K562 (cell line): ENCODE data around the gene CPEB1. TPM values are rescaled to one million over a fixed set of nuclear protein-coding genes. Genes with fewer than 3 reads are reported as not detected.

ENCODE experiments used
- BHLHE40 ChIP-seq: IDR thresholded peaks from 2 replicates; pipeline ENCODE4 v1.6.1; 2011; ENCODE audit warnings: low read length, improper control_type of control experiment
- BRCA1 ChIP-seq, 2 experiments: fragments of 450-650 bp in 1 of 2; sonication (generic) in 1 of 2; formaldehyde crosslinking in 1 of 2; IDR thresholded peaks; 2 replicates each; pipeline versions ENCODE4 v1.5.0 to v1.6.1; 2017 to 2020; ENCODE audit warnings: mild to moderate bottlenecking in 1 of 2, missing genetic modification reagents in 1 of 2
- CGGBP1 ChIP-seq: fragments of 250-450 bp; sonication (Bioruptor Pico); IDR thresholded peaks from 2 replicates; pipeline ENCODE4 v1.9.0; 2021; ENCODE audit warnings: mild to moderate bottlenecking
- CREB1 ChIP-seq, 2 experiments: sonication (generic) in 1 of 2; formaldehyde crosslinking in 1 of 2; IDR thresholded peaks; 2 replicates each; pipeline versions ENCODE4 v1.6.1 to v1.8.0; 2012 to 2022; ENCODE audit warnings: inconsistent platforms in 1 of 2, mild to moderate bottlenecking in 1 of 2, missing genetic modification reagents in 1 of 2, moderate library complexity in 1 of 2
- CREBBP ChIP-seq: IDR thresholded peaks from one replicate; pipeline ENCODE4 v1.6.1; 2012; ENCODE audit warnings: low read depth, mild to moderate bottlenecking, control low read depth, inconsistent platforms, low read length
- CSDE1 ChIP-seq, 2 experiments: fragments of 450-650 bp; IDR thresholded peaks; 2 replicates each; pipeline ENCODE4 v1.6.1; 2016; ENCODE audit warnings: mild to moderate bottlenecking in 1 of 2
- CTBP1 ChIP-seq: fragments of 450-650 bp; IDR thresholded peaks from 2 replicates; pipeline ENCODE4 v1.6.1; 2016; ENCODE audit warnings: borderline replicate concordance
- DACH1 ChIP-seq: fragments of 450-650 bp; IDR thresholded peaks from 2 replicates; pipeline ENCODE4 v1.6.1; 2018; ENCODE audit not compliant: partially characterized antibody
- E2F3 ChIP-seq: fragments of 250-450 bp; sonication (Bioruptor Pico); IDR thresholded peaks from 2 replicates; pipeline ENCODE4 v1.4.0; 2020; ENCODE audit warnings: mild to moderate bottlenecking
- E2F5 ChIP-seq: sonication (generic); formaldehyde crosslinking; IDR thresholded peaks from 2 replicates; pipeline ENCODE4 v1.8.0; 2022; ENCODE audit warnings: mild to moderate bottlenecking, missing genetic modification reagents
- ELF4 ChIP-seq: fragments of 450-650 bp; formaldehyde crosslinking; IDR thresholded peaks from 2 replicates; pipeline ENCODE4 v1.4.0; 2022; ENCODE audit warnings: missing genetic modification characterization
- GATA2 ChIP-seq: sonication (generic); formaldehyde crosslinking; IDR thresholded peaks from 2 replicates; pipeline ENCODE4 v1.4.0; 2020; ENCODE audit warnings: mild to moderate bottlenecking, missing genetic modification reagents
- ID3 ChIP-seq, 2 experiments: fragments of 250-450 bp in 1 of 2; fragments of 450-650 bp in 1 of 2; sonication (Bioruptor Pico) in 1 of 2; IDR thresholded peaks; 2 replicates each; pipeline versions ENCODE4 v1.6.1 to v1.8.0; 2016 to 2021; ENCODE audit warnings: mild to moderate bottlenecking in 2 of 2, moderate library complexity in 2 of 2, missing compliant biosample characterization in 1 of 2, missing genetic modification characterization in 1 of 2
- IFI16 ChIP-seq: fragments of 250-450 bp; sonication (Bioruptor Pico); IDR thresholded peaks from 2 replicates; pipeline ENCODE4 v2.1.2; 2022; ENCODE audit warnings: mild to moderate bottlenecking, inconsistent platforms
- KAT7 ChIP-seq: sonication (generic); formaldehyde crosslinking; IDR thresholded peaks from 2 replicates; pipeline ENCODE4 v1.8.0; 2022; ENCODE audit warnings: missing genetic modification reagents, mild to moderate bottlenecking, borderline replicate concordance
- KLF13 ChIP-seq: fragments of 450-650 bp; IDR thresholded peaks from 2 replicates; pipeline ENCODE4 v1.6.1; 2016; ENCODE audit warnings: missing genetic modification characterization, low read depth, mild to moderate bottlenecking, missing compliant biosample characterization, moderate library complexity, borderline replicate concordance
- MAFG ChIP-seq: fragments of 450-650 bp; conservative IDR thresholded peaks from 2 replicates; pipeline ENCODE4 v1.6.1; 2016; ENCODE audit warnings: missing genetic modification characterization, missing compliant biosample characterization
- MED1 ChIP-seq: sonication (generic); formaldehyde crosslinking; IDR thresholded peaks from 2 replicates; pipeline ENCODE4 v1.8.1; 2023; ENCODE audit warnings: missing genetic modification reagents, borderline replicate concordance
- PHF8 ChIP-seq: fragments of 200-600 bp; sonication (generic); IDR thresholded peaks from 2 replicates; pipeline ENCODE4 v1.6.1; 2012; ENCODE audit warnings: mixed run types, mild to moderate bottlenecking, inconsistent platforms, low read length, moderate library complexity, borderline replicate concordance
- POLR2G ChIP-seq: fragments of 200-400 bp; formaldehyde crosslinking; IDR thresholded peaks from 2 replicates; pipeline ENCODE4 v1.6.1; 2017; ENCODE audit warnings: low read depth, mild to moderate bottlenecking, antibody characterized with exemption, low read length, moderate library complexity
- RBM14 ChIP-seq: fragments of 200-400 bp; formaldehyde crosslinking; IDR thresholded peaks from 2 replicates; pipeline ENCODE4 v1.6.1; 2018; ENCODE audit warnings: low read depth, mild to moderate bottlenecking, low read length, moderate library complexity, borderline replicate concordance; ENCODE audit not compliant: insufficient read depth
- TCF3 ChIP-seq: sonication (generic); formaldehyde crosslinking; IDR thresholded peaks from 2 replicates; pipeline ENCODE4 v1.4.0; 2020; ENCODE audit warnings: mild to moderate bottlenecking, missing genetic modification reagents
- TRIM24 ChIP-seq, 2 experiments: fragments of 450-650 bp; IDR thresholded peaks; 2 replicates each; pipeline ENCODE4 v1.6.1; 2016
- TRIM28 ChIP-seq: fragments of 450-650 bp; IDR thresholded peaks from 2 replicates; pipeline ENCODE4 v1.6.1; 2017
- U2AF1 ChIP-seq: fragments of 200-400 bp; formaldehyde crosslinking; optimal IDR thresholded peaks from 2 replicates; pipeline ENCODE3; 2017; ENCODE audit warnings: mild to moderate bottlenecking, low read depth, low read length, moderate library complexity
- ZNF23 ChIP-seq: fragments of 250-450 bp; sonication (Bioruptor Pico); IDR thresholded peaks from 2 replicates; pipeline ENCODE4 v1.4.0; 2020; ENCODE audit warnings: mild to moderate bottlenecking
- polyA plus RNA-seq, 8 experiments: library from polyadenylated mRNA; depleted of rRNA in 4 of 8; stranded (reverse) in 5 of 8; unstranded in 3 of 8; fragments of >200 nt; fragmentation: Nextera tagmentation in 2 of 8; fragmentation: Illumina TruSeq in 1 of 8; extraction: Ambion mirVana in 2 of 8; extraction: Trizol in 1 of 8; gene quantifications; 2 replicates each; pipeline versions ENCODE4 v1.2.1 to v1.2.3, GENCODE V29; 2011 to 2014; ENCODE audit warnings: inconsistent platforms in 1 of 8, missing spikeins in 1 of 8
- total RNA-seq, 7 experiments: library from RNA; depleted of rRNA in 6 of 7; stranded (reverse); fragments of >200 nt in 6 of 7; fragmentation: Illumina TruSeq in 2 of 7; extraction: Trizol in 2 of 7; gene quantifications; 2 replicates each; pipeline versions ENCODE4 v1.2.1 to v1.2.3, GENCODE V29; 2011 to 2021; ENCODE audit warnings: low replicate concordance in 1 of 7

CPEB1 gene
- total and polyA plus RNA-seq, 9 of the 15 experiments (the other 6 are each of a cell fraction or from before 2014, with no cell fraction given): 2.2 to 13.4 (median 9.7) TPM

GRCh38 chr15:82540055-82540983 is 106.8 kb downstream of the CPEB1 start, which contains the start of gene RPS17 (continued):
- peak; percentile 98 for TF ChIP-seq PHF8
- TF ChIP-seq ZNF23: no peak
- TF ChIP-seq TCF3 (CRISPR knock-in tag): peak; percentile 22; the same call in 1 of the 2 replicates
- TF ChIP-seq KAT7 (CRISPR knock-in tag): peak; percentile 90; the same call in 1 of the 2 replicates
- TF ChIP-seq E2F5 (CRISPR knock-in tag): no peak; the same call in 1 of the 2 replicates
- no peak for TF ChIP-seq GATA2 (CRISPR knock-in tag)
- peak in 1 of 2 experiments; percentile 39; a peak in 1 of 4 replicates for TF ChIP-seq TRIM24 (IDR thresholded peaks at IDR 0.05)
- peak; percentile 89 for TF ChIP-seq BHLHE40
- TF ChIP-seq MAFG (tag): no peak
- no peak for TF ChIP-seq CREBBP
- TF ChIP-seq BRCA1 (IDR thresholded peaks at IDR 0.05): no peak
- TF ChIP-seq BRCA1 (CRISPR knock-in tag; IDR thresholded peaks at IDR 0.05): no peak
- TF ChIP-seq MED1 (CRISPR knock-in tag): no peak
- no peak for TF ChIP-seq E2F3 (CRISPR knock-in tag)
- TF ChIP-seq KLF13: 0 out of 2 replicates have a peak, but pooled peaks have one; percentile 67
- peak; percentile 100 for TF ChIP-seq POLR2G
- no peak for TF ChIP-seq TRIM28
- TF ChIP-seq U2AF1: peak; percentile 79
- peak; percentile 75 for TF ChIP-seq CTBP1
- no peak; the same call in 1 of the 2 replicates for TF ChIP-seq CGGBP1 (CRISPR knock-in tag)
- peak; percentile 95; the same call in 1 of the 2 replicates for TF ChIP-seq RBM14
- TF ChIP-seq DACH1: peak; percentile 15
- no peak for TF ChIP-seq CSDE1 (IDR thresholded peaks at IDR 0.05)
- no peak for TF ChIP-seq ID3 (CRISPR knock-in tag; IDR thresholded peaks at IDR 0.05)
- TF ChIP-seq ID3 (tag; IDR thresholded peaks at IDR 0.05): peak; percentile 63
- TF ChIP-seq ELF4: peak; percentile 81; the same call in 1 of the 2 replicates
- TF ChIP-seq CREB1 (IDR thresholded peaks at IDR 0.05): peak; percentile 69
- peak; percentile 62; the same call in 1 of the 2 replicates for TF ChIP-seq CREB1 (CRISPR knock-in tag; IDR thresholded peaks at IDR 0.05)
- no peak for TF ChIP-seq IFI16
